GM21786 (cell line): ENCODE data around the gene NFKB1.
"Not testable (repeated sequence)": the region's sequence is repeated elsewhere in the genome, so short reads cannot be mapped to it uniquely, and the experiment has no call there.

Experiments used
- ATAC-seq: cut with Tn5 transposase; IDR thresholded peaks from one replicate; pipeline ENCODE4 v1.9.1; 2021; ENCODE audit not compliant: unreplicated experiment

NFKB1 gene, protein sequence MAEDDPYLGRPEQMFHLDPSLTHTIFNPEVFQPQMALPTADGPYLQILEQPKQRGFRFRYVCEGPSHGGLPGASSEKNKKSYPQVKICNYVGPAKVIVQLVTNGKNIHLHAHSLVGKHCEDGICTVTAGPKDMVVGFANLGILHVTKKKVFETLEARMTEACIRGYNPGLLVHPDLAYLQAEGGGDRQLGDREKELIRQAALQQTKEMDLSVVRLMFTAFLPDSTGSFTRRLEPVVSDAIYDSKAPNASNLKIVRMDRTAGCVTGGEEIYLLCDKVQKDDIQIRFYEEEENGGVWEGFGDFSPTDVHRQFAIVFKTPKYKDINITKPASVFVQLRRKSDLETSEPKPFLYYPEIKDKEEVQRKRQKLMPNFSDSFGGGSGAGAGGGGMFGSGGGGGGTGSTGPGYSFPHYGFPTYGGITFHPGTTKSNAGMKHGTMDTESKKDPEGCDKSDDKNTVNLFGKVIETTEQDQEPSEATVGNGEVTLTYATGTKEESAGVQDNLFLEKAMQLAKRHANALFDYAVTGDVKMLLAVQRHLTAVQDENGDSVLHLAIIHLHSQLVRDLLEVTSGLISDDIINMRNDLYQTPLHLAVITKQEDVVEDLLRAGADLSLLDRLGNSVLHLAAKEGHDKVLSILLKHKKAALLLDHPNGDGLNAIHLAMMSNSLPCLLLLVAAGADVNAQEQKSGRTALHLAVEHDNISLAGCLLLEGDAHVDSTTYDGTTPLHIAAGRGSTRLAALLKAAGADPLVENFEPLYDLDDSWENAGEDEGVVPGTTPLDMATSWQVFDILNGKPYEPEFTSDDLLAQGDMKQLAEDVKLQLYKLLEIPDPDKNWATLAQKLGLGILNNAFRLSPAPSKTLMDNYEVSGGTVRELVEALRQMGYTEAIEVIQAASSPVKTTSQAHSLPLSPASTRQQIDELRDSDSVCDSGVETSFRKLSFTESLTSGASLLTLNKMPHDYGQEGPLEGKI

DNA sequence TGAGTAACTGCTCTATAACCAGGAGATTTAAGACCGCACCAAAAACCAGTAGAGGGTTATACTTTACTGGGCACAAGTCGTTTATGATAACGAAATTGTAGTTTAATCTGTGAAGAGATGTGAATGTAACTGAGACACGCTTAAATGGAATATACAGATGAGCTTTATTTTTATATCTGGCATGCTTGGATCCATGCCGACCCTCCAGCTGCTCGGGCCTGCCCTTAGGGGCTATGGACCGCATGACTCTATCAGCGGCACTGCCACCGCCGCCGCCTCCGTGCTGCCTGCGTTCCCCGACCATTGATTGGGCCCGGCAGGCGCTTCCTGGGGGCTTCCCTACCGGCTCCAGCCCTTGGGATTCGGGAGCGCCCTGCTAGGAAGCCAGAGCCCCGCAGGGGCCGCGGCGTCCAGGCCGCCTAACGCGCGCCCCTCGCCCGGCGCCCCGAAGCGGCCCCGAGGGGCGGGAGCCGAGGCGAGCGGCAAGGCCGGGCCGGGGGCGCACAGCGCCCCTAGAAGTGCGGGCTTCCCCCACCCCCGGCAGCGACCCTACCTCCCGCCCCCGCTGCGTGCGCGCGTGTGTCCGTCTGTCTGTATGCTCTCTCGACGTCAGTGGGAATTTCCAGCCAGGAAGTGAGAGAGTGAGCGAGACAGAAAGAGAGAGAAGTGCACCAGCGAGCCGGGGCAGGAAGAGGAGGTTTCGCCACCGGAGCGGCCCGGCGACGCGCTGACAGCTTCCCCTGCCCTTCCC, at the start of gene NFKB1:
Gene NFKB1 (plus strand): TSS at position 664 of the 751 bp plus-strand sequence. CDS start 24,160 bp downstream, outside the sequence.
- peak; percentile 44 for ATAC-seq

DNA sequence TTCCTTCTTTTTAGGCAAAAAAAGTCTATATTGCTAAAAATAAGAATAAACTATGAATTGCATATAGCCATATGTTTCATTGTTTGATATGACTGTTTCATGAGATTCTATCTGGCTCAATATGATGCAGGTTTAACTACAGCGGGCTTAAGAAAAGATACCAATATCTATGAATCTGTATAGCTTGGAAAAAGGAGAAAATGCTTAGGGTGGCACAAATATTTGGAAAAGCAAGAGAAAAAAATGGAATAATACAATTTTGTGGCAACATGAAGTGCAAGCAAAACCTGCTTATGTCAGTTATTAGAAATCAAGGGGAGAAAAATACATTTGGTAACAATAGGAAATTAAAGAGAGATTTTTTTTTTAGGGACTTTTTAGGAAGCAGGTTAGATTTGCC, 48.3 kb upstream of the NFKB1 start:
- no peak for ATAC-seq

DNA sequence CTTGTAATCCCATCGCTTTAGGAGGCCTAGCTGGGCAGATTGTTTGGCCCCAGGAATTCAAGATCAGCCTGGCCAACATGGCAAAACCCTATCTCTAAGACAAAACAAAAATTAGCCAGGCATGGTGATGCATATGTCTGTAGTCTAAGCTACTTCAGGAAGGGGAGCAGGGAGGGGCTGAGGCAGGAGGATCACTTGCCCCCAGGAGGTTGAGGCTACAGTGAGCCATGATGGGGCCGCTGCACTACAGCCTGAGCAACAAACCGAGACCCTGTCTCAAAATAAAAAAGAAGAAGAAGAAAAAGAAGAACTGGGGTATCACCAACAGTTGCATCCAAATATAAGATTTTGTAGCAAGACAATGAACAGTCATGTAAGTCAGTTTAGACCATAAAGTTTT, 47.3 kb upstream of the NFKB1 start:
- no peak for ATAC-seq

DNA sequence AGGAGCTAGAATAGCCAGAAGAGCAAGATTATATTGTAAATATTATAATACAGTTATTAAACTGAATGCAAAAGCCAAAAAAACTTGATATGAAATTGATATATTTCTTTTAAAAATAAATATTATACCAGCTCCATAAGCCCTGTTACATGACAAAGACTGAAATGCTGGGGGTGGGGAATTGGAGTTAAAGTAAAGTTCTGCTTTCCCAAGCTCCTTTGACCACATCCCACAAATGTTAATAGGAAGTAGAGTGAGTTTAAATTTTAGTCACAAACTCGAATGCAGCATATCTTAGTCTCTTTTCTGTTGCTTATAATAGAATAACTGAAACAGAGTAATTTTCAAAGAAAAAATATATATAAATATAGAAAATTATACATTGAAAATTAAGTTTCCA, 46.9 kb upstream of the NFKB1 start:
- ATAC-seq: no peak

DNA sequence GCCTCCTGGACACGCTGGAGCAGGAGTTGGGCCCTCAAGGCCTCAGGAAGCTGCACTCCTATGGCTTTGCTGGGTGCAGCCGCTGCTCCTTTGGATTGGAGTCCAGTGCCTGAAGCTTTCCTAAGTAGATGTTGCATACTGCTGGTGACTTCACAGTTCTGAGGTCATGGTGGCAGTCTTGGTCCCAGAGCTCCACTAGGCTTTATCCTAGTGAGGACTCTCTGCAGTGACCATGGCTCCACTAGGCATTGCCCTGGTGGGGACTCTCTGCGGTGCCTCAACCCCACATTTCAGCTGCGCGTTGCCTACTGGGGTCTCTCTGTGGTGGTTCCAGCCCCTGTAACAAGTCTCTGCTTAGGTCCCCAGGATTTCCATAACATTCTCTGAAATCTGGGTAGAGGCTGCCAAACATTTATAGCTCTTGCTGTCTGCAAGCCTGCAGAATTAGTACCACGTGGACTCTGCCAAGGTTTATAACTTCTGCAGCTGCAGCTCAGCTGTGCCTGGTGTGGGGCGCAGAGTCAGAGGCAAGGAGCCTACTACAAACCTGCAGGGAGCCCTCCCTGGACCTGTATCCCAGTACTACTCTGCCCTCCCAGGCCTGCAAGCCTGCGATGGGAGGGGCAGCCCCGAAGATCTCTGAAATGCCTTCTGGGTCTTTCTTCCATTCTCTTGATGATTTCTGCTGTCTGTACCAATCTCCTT, 46.0 kb upstream of the NFKB1 start:
- no peak for ATAC-seq

DNA sequence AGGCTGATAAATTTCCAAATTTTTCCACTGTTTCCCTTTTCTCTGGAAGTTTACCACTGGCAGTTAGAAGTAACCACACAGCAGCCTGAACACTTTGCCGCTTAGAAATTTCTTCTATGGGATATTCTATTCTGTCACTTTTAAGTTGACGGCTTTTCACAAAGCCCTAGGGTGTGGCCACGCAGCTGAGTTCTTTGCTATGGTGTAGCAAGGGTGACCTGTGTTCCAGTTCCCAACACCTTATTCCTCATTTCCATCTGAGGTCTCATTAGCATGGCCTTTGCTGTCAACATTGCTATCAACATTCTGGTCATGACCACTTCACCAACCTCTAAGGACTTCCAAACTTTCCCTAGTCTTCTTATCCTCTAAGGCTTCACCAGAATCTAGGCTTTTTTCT, 45.4 kb upstream of the NFKB1 start:
- ATAC-seq: no peak

DNA sequence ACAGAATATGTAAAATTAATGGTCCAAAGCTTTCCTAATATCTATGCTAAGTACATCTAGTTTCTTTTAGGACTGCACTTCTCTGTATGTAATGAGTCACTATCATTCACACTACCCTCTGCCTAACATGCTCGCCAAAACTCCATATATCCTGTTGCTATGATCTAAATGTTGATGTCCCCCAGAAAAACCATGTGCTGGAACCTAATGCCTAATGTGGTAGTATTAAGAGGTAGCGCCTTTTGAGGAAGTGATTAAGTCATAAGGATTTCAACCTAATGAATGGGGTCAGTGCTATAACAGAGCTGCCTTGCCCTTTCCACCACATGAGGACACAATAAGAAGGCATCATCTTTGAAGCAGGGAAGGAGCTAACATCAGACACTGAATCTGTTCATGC, 34.9 kb upstream of the NFKB1 start:
- ATAC-seq: no peak

DNA sequence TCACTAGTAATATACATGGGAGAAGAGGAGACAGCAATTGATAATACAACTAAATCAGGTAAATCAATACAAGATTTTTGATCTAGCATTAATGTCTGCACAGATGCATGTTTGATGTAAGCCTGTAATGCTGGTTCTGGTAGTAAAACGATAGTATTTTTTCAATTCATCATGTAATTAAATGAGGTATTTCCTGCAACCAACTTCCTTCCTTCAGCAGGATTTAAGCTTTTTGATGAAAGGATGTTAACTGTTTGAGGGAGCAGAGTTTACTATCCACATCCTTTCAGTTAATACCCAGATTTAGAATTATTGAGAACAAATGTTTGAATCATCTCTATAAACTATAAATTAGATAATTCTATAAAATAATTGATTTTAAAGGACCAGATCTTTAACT, 31.4 kb upstream of the NFKB1 start:
- ATAC-seq: no peak

DNA sequence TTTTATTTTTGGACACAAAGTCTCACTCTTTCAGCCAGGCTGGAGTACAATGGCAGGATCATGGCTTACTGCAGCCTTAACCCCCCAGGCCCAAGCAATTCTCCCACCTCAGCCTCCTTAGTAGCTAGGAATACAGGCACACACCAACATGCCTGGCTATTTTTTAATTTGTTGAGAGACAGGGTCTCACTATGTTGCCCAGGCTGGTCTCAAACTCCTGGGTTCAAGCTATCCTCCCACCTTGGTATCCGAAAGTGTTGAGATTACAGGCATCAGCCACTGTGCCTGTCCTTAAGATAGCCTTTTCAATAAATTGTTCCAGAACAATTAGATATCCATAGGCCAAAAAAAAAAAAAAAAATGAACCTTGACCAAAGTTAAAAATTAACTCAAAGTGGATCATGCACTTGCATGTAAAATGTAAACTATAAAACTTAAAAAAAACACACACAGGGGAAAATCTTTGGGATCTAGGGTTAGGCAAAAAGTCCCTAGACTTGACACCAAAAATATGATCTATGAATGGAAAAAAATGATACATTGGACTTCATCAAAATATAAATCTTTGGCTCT, 28.6 kb upstream of the NFKB1 start:
- ATAC-seq: no peak

DNA sequence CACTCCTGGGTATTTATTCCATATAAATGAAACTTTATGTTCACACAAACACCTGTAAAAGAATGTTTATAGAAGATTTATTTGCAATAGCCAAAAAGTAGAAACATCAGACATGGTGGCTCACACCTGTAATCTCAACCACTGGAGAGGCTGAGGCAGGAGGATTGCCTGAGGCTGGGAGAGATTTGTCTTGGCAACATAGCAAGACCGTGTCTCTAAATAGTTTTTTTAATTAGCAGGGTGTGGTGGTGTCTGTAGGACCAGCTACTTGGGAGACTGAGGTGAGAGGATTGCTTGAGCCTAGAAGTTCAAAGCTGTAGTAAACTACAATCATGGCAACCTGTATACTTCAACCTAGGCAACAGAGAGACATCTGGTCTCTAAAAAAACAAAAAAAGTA, 27.7 kb upstream of the NFKB1 start:
- no peak for ATAC-seq

DNA sequence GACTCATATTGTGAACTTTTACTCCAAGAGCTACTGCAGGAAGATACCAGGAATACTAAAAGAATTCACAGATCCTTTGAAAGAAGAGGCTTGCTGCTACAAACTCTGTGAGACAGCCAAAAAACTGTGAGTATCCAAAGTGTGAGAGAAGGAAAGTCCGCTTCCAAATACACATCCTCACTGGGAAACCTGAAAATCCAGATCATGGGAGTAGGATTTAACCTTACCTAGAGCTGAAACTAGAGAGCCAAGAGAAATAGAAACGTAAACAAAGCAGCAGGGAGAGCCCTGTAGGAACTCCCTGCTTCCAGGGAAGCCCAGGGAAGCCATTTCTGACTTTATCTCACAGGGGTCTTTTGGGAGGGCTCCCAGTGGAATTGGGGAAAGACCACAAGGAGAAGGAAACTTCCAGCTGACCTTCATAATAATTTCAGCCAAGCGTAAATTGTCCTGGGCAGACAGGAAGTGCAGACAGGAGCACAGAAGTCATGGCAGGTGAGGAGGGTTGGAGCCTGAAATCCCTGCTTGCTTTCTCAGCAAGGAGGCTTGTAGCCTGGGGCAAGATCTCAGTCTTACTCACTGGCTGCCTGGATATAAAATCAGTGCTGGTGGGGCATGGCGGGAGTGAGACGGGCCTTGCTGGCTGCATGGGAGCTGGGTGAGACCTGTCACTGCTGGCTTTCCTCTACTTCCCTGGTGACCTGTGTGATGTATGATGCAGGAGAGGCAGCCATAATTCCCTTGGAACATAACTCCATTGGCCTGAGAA, 26.2 kb upstream of the NFKB1 start:
- ATAC-seq: no peak

DNA sequence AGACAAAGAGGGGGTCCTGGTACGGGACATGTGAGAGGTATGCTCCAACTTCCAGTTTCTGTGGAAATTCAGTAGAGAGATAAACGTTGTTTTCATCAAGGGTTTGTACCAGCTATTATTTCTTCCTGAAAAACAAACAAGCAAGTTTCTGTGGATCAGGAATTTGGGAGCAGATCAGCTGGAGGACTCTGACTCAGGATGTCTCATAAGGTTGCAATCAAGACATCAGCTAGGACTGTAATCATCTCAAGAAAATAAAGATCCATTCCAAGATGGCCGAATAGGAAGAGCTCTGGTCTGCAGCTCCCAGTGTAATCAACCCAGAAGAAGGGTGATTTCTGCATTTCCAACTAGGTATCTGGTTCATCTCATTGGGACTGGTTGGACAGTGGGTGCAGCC, 23.5 kb upstream of the NFKB1 start:
- ATAC-seq: no peak

DNA sequence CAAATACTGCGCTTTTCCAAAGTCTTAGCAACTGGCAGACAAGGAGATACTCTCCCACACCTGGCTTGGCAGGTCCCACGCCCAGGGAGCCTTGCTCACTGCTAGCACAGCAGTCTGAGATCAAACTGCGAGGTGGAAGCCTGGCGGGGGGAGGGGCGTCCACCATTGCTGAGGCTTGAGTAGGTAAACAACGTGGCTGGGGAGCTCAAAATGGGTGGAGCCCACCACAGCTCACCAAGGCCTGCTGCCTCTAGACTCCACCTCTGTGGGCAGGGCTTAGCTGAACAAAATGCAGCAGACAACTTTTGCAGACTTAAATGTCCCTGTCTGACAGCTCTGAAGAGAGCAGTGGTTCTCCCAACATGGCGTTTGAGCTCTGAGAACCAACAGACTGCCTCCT, 23.0 kb upstream of the NFKB1 start:
- ATAC-seq: no peak

DNA sequence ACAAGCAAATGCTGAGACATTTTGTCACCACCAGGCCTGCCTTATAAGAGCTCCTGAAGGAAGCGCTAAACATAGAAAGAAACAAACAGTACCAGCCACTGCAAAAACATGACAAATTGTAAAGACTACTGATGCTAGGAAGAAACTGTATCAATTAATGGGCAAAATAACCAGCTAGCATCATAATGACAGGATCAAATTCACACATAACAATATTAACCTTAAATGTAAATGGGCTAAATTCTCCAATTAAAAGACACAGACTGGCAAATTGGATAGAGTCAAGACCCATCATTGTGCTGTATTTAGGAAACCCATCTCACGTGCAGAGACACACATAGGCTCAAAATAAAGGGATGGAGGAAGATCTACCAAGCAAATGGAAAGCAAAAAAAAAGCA, 21.3 kb upstream of the NFKB1 start:
- not testable (repeated sequence) for ATAC-seq

DNA sequence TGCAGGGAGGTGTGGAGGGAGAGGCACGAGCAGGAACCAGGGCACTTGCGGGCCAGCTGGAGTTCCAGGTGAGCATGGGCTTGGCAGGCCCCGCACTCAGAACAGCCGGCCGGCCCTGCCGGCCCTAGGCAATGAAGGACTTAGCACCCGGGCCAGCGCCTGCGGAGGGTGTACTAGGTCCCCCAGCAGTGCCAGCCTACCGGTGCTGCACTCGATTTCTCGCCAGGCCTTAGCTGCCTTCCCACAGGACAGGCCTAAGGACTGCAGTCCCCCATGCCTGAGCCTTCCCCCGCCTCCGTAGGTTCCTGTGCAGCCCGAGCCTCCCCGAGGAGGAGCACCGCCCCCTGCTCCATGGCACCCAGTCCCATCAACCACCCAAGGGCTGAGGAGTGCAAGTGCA, 18.0 kb upstream of the NFKB1 start:
- ATAC-seq: no peak

DNA sequence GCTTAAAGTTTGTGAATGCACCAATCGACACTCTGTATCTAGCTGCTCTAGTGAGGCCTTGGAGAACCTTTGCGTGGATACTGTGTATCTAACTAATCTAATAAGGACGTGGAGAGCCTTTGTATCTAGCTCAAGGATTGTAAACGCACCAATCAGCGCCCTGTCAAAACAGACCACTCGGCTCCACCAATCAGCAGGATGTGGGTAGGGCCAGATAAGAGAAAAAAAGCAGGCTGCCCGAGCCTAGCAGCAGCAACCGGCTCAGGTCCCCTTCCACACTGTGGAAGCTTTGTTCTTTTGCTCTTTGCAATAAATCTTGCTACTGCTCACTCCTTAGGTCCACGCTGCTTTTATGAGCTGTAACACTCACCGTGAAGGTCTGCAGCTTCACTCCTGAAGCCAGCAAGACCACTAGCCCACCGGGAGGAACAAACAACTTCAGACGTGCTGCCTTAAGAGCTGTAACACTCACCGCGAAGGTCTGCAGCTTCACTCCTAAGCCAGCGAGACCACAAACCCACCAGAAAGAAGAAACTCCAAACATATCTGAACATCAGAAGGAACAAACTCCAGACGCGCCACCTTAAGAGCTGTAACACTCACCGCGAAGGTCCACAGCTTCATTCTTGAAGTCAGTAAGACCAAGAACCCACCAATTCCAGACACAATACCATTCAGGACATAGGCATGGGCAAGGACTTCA, 17.0 kb upstream of the NFKB1 start:
- ATAC-seq: not testable (repeated sequence)

DNA sequence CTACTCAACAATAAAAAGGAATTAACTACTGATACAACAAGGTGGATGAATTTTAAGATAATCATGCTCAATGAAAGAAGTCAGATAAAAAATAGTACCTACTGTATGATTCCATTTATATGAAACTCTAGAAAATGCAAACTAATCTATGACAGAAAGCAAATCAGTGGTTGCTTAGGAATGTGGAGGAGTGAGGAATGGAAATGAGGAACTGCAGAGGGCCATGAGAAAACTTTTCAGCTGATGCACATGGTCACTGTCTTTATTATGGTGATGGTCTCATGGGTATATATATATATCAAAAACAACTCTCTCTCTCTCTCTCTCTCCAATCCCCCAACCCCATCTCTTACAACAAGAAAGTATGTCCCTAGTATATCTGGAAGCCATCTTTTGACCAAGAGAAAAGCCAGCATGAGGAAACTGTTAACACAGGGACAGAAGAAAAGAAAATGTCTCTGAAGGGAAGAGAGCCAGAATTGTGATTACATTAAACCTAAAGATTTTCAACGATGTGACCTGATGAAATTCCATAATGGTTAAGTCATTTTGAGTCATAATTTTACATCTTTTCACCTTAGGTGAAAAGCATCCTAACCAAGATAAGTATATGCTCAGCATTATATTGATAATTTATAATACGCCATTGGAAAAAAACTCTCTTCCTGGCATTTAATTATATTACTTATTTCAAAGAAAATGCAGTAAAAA, 8.5 kb upstream of the NFKB1 start:
- no peak for ATAC-seq

DNA sequence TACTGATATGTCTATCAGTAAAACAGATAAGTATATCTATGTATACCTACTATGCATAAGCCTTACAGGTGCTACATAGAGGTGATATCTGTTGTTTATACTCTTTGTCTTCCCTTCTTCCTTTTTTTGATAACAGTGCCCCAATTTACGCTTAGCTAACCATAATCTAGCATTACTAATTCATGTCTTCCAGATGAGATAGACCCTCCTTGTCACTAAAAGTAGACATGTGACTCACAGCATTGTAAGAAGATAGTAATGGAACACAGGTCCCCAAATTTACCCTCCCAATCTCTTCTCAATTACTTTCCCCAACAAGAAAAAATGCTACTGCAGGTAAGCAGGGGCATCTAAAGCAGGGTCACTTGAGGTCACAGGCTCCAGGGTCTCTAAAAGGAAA, 7.9 kb upstream of the NFKB1 start:
- no peak for ATAC-seq
